GM18498 (cell line): ENCODE results near the gene LEKR1.
"Not testable (repeated sequence)": the region's sequence is repeated elsewhere in the genome, so short reads cannot be mapped to it uniquely, and the experiment has no call there.

ENCODE experiments used
- ATAC-seq: cut with Tn5 transposase; IDR thresholded peaks from one replicate; pipeline ENCODE4 v1.9.1; 2021; ENCODE audit warnings: mild to moderate bottlenecking, moderate library complexity; ENCODE audit not compliant: unreplicated experiment

LEKR1 gene

DNA sequence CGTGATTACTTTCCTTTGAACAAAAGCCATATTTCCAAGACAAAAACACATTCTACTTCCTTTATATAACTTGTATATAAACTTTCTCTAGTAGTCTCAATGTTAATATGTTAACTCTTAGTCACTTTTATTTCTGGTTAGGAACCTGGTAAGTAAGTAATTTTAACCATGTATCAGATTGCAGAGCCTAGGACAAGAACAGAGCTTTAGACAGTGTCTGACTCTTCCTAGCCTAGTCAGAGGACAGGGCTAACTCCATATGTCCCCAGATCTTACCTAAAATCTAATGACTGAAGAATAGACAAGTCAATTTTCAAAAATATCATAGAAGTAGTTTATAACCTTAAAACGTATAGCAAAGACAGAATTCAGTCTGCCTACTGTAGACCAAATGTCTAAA is 8.3 kb downstream of the LEKR1 start:
- no peak for ATAC-seq

DNA sequence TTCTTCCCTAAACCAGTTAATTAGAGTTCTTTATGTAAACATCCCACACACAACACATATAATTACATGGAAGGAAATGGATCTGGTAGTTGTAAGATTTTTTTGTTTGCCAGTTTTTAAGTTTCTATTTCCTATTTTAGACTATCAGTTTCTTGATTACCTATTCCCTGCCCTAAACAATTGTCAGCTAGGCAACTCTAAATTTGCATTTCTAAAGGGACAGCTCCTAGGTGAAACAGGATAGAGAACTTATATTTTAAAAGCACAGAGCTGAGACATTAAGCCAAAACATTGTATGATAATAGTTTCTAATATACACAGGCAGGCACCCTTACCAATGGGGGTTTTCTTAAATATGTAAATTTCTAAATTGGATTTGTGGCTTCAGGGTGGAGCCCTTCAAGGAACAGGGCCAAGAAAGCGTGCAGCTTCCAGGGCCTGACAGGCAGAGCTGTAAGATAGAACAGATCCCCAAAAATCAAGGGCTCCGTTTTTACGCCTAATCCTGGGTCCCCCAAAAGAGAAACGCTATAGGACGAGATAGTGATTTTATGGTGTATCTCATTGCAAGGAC is 8.9 kb downstream of the LEKR1 start:
- ATAC-seq, result no peak

DNA sequence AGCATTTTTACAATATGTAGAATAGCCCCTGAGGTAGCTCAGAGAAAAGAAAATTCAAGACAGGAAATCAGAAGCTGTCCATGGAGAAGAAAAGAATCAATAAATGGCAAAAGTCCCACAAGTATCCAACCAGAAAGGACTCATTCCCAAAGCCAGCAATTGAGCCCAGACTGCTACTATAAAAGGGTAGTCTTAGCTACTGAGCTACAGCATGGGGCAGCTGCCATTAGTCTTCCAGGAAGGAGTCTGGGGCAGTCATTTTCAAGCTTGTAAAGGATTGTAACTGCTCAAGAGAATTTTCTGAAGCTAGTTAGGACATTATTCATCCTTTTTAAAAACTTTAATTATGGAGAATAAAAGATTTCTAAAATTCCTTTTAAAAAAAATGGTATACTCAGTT is 10.5 kb downstream of the LEKR1 start:
- no peak for ATAC-seq

DNA sequence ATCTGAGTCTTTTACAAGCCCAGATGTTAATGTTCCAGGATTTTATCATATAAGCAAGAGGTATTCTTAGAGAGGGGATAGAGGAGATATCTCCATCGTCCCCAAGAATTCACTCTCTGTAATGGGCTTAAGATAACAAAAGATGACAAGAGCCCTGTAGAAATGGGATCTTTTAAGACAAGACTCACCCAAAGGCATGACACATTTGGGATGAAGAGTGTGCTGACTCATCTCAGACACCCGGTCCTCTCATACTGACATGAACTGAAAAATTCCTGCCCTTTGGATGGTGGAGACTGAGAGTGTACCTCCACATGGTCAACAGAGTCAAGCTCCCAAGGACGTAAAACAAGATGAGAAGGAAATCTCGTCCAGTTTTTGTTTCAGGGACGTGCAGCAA is 11.0 kb downstream of the LEKR1 start:
- ATAC-seq, result no peak

DNA sequence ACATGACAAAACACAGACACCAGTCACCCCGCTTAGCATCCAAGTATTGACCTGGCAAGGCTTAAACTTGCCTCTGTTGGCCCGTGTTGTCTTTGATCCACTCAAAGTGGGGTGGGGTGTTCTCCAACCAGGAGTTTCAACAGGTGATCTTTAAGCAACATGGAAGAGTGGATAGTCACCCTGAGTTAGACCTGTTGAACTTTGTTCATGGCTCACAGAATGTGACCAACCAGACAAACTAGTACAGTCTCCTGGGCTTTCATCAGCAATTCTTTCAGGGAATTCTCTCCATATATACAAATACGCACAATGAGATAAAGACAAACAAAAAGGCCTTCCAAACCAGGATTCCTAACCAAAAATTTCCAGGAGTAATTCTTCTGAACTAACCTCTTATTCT is 11.9 kb downstream of the LEKR1 start:
- no peak for ATAC-seq

DNA sequence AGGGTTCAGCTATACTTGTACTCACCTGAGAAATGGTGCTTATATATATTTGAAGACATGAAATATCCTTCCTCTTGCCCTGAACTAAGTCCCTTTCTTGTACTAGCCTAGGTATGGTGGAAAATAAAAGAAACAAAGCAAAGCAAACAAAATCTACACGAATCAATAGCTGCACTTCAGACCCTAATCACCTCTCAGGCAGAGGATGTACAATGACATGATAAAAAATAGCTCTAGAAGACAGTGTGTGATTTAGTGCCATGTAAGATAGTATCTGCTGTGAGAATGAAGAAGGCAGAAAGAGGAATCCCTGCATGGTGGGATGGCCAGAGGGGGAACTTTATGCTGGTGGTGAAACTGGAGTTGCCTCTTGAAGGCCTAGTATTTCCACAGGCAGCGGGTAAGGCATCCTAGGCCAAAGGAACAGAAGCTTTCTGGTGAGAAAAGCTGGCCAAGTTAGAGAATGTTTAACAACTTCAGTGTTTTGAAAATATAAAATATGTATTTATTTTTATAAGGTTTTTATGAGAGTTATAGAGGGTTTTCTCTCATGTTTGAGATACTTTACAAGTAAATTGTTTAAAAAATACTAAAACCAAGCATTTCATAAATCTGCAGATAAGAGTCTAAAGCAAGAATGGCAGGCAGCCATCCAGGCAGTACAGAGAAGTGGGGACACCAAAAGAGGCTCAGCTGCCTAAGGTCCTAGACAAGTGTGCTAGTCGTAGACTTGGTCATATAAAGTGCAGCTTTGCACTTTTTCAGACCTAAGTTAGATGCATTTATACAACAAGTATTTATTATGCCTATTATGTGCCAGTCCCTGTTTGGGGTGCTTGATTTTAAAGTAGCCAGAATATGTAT is 14.9 kb downstream of the LEKR1 start:
- ATAC-seq, result no peak

DNA sequence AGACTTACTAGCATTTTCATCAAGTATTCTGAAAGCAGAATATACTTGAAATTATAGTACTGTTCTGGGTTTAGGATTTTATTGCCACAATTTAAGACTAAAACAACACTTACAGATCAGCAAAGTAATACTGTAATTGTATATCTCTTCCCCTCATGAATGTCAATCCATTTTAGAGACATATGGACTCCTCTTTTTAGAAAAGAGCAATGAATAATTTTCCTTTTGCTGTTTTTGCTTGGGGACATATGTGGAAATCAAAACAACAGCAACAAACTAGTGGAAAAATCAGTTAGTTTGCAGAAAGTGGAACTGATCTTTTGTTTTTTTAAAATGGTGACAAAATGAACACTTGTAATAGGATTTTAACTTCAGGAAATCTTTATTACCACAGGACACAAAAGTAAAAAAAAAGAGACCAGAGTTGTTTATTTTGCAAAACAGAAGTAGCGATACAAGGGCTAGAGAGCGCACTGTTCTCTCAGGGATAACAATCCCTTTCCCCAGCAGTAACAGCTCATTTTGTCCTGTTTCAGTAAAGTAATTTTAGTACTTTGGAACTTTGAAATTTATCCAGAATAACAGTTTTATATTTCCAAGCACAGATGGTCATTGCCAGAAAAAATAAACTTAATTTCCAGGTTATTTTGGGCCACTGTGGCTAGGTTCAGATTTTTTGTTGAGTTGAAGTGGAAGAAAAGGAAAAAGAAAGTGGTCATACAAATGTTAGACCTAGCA is 17.1 kb downstream of the LEKR1 start:
- ATAC-seq, result no peak

DNA sequence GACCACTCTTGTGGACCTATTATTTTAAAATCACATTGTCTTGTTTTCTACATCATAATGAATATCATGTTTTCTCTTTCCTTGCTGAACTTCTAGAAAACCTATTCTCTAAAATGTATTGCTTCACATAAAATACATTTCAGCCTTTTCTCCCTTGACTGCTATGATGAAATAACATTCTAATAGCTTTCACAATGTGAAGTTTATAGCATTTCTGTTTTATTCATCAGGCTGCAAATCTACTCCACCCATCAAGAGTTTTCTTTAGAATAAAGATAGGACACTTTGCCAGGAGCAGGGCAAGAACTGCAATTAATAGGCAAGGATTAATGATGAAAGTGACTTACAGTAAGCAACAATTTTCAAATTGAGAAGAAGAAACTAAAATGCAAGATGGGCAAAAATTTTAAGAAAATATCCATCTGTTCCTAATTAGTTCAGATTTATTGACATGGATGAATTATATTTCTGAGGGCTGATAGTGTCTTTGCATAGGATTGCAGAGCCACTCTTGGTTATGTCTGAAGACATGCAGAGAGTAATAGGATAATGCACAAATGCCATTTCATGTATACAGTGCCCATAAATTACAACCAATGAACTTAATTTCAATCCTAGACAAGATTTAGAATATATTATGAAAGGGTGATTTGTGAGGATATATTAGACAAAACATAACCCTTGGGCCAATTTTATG is 21.7 kb downstream of the LEKR1 start:
- no peak for ATAC-seq

DNA sequence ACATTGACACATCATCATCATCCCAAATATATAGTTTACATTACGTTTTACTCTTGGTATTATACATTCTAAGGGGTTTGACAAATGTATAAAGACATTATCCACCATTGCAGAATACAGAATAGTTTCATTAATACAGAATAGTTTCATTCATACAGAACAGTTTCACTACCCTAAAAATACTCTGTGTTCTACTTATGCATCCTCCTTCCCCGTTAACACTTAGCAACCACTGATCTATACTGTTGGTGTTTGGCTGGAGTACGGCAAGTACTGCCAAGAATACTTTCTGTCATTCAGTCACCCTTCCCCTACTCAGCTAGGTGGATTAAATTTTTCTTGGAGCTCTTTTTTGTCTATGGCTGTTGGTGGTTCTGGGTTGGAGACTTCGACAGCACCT is 33.4 kb downstream of the LEKR1 start:
- peak; percentile 100 for ATAC-seq

DNA sequence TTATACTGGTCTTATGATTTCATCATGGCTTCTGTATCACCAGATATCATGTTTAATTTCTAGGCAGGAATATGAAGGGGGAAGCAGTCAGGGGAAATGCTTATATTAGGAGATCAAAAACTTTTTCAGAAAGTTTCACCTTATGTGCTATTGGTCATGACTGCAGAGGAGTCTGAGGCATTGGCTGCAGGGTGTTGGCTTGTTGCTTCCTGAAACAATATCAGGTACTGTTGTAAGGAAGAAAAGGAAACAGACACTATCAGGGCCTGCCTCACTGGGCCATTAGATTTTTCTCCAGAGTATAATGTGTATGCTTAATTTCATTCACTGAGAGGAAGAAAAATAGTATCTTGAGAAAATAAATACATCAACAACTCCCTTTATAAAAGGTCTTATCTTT is 34.7 kb downstream of the LEKR1 start:
- ATAC-seq, result no peak

DNA sequence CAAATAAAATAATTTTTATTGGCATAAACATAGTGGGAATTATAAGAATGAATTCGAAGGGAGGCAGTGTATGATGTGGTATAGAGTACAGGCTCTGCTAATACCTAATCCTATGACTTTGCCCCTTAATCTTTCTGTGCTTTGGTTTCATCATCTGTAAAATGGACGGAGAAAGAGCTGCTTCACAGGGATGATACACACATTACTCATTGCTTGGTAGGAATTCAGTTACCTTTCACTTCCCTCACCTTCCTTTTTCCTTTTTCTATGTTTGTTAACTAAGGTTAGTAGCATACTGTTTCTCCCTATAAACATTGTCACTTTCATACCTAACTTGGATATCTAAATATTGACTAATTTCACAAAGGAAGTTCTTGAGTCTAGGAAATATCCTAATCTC is 36.2 kb downstream of the LEKR1 start:
- no peak for ATAC-seq

DNA sequence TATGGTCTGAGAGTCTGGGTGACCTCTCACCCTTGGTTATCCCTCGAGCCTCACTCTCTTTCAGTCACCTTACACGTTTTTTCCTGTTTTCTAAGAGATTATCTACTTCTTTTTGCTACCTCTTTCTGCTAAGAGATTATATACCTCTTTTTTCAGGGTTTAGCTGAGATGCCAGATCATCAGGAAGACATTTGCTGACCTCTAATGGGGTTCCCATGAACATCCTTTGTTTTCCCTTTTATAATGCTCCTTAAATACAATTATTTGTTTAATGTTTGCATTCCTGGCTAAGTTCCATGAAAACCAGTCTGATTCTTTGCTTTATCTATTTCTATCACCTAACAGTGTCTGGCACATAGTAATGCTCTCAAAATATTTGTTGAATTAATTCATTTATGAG is 39.6 kb downstream of the LEKR1 start:
- no peak for ATAC-seq

DNA sequence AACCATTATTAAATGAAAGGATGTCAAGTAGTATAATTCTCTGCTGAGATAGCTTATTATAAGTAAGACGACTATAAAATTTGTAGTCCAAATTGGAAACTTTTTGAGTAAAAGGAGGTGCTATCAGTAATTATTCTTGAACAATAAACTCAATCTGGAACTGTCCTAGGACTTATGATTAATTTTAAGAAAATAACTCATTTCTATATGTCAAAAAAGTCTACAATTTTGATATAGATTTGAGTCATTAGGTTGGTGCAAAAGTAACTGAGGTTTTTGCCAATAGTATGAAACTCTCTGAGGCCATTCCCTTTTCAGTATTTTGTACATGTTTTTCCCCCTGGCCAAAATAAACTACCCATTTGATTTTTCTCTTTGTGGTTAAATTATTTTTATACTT is 41.0 kb downstream of the LEKR1 start:
- no peak for ATAC-seq

DNA sequence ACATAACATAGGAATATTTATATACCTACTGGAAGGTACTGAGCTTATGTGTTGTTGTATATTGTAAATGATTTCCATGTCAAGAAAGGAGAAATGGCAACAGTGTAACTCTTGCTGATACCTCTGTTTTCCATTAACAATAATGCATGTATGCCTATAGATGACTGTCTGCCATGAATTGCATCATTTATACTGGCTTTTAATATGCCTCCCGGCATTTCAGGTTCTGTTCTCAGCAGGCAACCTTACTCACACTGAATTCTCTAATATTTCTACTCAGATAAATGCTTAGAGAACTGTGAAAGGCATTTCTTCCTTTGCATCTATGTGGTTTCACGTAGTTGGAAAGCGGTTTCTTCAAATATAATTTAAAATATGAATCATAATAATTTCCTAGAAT is 41.8 kb downstream of the LEKR1 start:
- no peak for ATAC-seq

DNA sequence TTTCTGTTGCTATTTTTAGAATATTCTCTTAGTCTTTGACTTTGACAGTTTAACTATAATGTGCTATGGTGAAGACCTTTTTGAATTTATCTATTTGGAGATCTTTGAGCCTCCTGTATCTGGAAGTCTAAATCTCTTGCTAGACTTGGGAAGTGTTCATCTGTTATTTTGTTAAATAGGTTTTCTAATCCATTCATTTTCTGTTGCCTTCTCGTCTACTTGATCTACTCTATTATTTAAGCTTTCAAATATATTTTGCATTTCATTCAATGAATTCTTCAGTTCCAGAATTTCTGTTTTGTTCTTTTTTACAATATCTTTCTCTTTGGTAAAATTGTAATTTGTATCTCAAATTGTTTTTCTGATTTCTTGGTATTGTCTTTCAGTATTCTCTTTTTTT is 47.8 kb downstream of the LEKR1 start:
- ATAC-seq, result no peak

DNA sequence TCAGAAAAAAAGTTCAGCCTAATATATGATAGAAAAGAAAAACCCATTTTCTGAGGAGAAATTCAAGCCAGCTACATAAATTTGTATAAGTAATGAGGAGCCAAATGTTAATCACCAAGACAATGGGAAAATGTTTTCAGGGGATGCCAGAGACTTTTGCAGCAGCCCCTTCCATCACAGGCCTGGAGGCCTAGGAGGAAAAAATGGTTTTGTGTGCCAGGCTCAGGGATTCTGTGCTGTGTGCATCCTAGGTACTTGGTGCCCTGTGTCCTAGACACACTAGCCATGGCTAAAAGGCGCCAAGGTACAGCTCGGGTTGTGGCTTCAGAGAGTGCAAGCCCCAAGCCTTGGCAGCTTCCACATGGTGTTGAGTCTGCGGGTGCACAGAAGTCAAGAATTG is 53.3 kb downstream of the LEKR1 start:
- ATAC-seq, result not testable (repeated sequence)

DNA sequence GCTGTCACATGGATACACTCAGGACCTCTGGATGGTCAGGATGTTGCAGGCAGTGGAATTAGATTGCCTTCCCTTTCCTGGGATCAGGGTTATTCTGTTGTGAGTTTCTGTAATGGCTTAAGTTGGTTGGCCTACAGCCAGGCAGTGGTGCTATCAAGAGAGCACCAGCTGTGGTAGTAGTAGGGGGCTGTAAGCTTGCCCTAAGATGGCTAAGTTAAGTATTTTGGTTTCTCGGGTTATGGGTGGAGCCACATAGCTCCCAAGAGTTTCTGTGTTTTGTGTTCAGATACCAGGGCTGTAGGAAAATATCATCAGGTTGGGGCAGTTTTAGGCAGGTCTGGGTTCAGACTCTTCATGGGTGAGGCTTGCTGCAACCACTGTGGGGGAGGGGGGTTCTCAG is 59.6 kb downstream of the LEKR1 start:
- no peak for ATAC-seq

DNA sequence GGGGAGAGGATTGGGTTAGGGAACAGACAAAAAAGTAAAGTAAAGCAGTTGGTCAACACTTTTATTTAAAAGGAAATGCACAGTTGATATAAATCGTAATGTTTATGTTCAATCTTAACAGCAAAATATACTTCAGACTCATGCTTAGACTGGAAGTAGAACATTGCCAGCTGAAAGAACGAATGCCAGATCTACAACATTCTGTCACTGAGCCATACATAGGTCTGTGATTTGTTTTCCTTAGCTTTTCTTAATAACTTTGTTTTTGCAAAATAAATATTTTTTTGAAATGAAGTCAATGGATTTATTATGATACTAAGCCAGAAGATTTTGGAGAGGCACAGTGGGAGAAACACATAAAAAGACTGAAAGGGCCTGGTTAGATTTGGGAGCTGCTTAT is 62.0 kb downstream of the LEKR1 start:
- ATAC-seq, result no peak

DNA sequence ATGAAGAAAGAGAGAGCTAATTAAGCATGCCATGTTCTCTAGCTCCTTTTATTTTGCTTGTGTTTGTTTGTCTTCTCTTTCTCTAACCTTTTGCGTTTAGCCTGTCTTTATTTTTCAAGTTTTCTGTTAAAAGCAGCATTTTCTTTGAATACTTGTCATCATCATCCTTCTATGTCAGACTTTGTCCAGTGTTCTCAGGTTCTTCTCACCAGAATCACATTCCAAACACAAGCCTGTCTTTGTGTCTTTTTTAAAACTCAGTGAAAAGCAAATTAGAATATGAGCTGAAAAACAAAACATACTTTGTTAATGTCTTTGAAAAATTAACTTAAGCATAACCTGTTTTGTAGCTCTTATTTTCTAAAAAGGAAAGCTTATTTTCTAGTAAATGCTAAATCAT is 62.4 kb downstream of the LEKR1 start:
- ATAC-seq, result no peak

DNA sequence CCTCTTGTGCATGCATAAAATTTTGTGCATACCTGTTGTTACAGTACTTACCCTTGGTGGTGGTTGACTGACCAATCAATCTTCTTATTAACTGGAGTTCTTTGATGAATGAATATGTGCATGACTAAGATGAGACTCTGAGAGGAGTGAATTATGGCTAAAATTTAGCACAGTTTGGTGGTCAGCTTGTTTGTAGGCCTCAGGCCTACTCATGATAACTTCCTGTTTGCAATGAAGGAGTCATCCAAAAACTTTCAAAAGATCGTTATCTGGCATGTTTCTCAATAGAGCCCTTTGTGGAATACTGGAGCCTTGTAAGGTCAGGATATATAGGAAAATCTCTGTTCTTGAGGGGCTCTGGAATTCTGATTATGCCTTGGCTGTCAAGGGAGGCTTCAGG is 66.5 kb downstream of the LEKR1 start:
- no peak for ATAC-seq

DNA sequence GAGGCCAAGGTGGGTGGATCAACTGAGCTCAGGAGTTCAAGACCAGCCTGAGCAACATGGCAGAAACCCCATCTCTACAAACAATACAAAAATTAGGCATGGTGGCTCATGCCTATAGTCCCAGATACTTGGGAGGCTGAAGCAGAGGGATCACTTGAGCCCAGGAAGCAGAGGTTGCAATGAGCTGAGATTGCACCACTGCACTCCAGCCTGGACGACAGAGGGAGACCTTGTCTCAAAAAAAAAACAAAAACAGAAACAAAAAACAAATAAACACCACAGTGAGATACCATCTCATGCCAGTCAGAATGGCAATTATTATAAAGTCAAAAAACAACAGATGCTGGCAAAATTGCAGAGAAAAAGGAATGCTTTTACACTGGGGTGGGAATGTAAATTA is 69.2 kb downstream of the LEKR1 start:
- not testable (repeated sequence) for ATAC-seq
